Measurements from ENCODE around the gene ADRA1B. TPM values are rescaled to one million over a fixed set of nuclear protein-coding genes. Genes with fewer than 3 reads are reported as not detected.

Gene ADRA1B
- polyA plus RNA-seq, 1 experiment = 0.58 TPM

- H3K27me3 ChIP-seq (ENCODE audit: control insufficient read depth, insufficient read depth, low read length) = no peaks in the 10 kb centered on the region
- no peaks in the 10 kb centered on the region for H3K9me3 ChIP-seq (ENCODE audit: control insufficient read depth, insufficient read depth, low read length)
- CTCF ChIA-PET = no interaction called here
- no peak overlapping the region for H3K27ac ChIP-seq (ENCODE audit: low read depth, low read length)
- no peak for DNase-seq (ENCODE audit: low read depth, low spot score)
- POLR2A ChIA-PET = no interaction called here
- H3K4me3 ChIP-seq (ENCODE audit: low read depth, low read length) = no peak overlapping the region
- no peak for TF ChIP-seq CTCF (IDR thresholded peaks at IDR 0.05; ENCODE audit: low read depth, low read length)
These were observed 7.2 kb upstream of the ADRA1B start for GRCh38 chr5:159909126-159909525.

DNA sequence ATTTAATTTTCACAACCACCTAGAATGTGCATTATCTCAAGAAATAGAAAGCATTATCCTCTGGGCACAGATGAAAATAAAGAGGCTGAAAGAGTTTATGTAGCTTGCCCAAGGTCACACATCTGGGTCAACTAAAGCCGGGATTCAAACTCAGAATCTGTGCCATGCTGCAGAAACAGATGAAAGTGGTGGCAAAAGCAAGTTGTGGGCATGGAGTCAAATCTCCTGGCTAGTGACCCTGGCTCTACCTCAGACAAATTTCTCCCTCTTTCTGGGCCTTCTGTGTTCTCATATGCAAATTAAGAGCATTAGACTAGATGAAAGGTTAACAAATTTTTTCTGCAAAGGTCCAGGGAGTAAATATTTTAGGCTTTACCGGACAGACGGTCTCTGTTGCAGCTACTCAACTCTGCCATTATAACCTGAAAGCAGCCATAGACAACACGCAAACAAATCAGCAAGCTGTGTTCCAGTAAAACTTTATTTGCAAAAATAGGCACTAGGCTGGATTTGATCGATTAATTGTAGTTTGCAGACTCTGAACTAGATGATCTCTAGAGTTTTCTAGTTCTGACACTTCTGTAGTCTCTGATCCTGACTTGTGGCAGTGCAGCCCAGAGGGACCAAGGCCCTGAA lies 6.0 kb upstream of the ADRA1B start:
- POLR2A ChIA-PET = no interaction called here
- no peak for TF ChIP-seq CTCF (IDR thresholded peaks at IDR 0.05; ENCODE audit: low read depth, low read length)
- no peak for DNase-seq (ENCODE audit: low read depth, low spot score)
- CTCF ChIA-PET = interaction anchor here (0.9 kb wide), 1 partner anchor 55 kb away, joined by 3 read pairs; no protein-coding TSS in a partner anchor
- Histone ChIP-seq H3K4me3 (ENCODE audit: low read depth, low read length) (no peak overlapping the region), H3K27me3 (ENCODE audit: control insufficient read depth, insufficient read depth, low read length) (no peaks in the 10 kb centered on the region), H3K9me3 (ENCODE audit: control insufficient read depth, insufficient read depth, low read length) (no peaks in the 10 kb centered on the region), H3K27ac (ENCODE audit: low read depth, low read length) (no peak overlapping the region)

DNA sequence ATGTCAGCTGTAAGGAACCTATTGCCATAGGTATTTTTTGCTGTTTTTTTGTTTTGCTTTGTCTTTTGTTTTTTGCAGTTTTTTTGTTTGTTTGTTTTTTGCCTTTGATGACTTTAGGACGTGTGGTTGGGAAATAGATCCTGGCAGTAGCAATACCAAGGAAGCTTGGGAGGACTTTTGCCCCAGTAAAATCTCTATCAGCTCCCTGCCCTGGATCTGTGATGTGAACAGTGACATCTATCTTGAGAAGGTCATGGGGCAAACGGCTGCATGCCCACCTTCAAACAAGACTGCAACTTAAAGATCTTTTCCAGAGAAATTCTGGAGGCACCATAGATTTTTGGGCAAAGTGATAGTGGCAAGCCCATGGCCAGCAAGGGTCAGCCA lies 5.4 kb upstream of the ADRA1B start:
- ChIA-PET POLR2A (no interaction called here), CTCF (interaction anchor here (0.9 kb wide), 1 partner anchor 54 kb away, joined by 3 read pairs; no protein-coding TSS in a partner anchor)
- H3K9me3 ChIP-seq (ENCODE audit: control insufficient read depth, insufficient read depth, low read length) = no peaks in the 10 kb centered on the region

DNA sequence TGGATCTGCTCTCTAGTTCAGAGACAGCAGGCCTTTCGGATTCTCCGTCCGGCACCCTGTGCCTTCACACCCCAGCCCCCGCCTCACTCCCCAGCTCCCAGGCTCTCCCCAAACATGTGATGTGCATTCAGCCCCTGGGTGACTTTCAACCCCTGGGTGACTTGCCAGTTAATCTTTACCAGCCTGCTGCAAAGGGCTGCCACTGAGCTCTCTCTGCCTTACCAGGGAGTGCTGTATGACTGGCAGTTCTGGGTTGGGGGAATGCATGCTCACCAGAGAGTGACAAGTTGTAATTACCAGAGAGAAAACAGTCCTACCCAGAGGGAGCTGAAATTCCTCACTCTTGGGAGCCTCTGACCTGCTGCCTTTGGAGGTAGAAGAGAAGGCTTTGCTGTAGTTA lies 4.9 kb upstream of the ADRA1B start:
- DNase-seq (ENCODE audit: low read depth, low spot score) = no peak
- H3K27ac ChIP-seq (ENCODE audit: low read depth, low read length) = no peak overlapping the region
- no peak overlapping the region for H3K4me3 ChIP-seq (ENCODE audit: low read depth, low read length)
- H3K9me3 ChIP-seq (ENCODE audit: control insufficient read depth, insufficient read depth, low read length) = no peaks in the 10 kb centered on the region
- ChIA-PET CTCF (interaction anchor here (4.1 kb wide), 1 partner anchor 468 kb away, joined by 38 read pairs; no protein-coding TSS in a partner anchor), POLR2A (no interaction called here)
- TF ChIP-seq CTCF (IDR thresholded peaks at IDR 0.05; ENCODE audit: low read depth, low read length) = no peak
- no peaks in the 10 kb centered on the region for H3K27me3 ChIP-seq (ENCODE audit: control insufficient read depth, insufficient read depth, low read length)

More for the DNA sequence above, 5.4 kb upstream of the ADRA1B start:
- Histone ChIP-seq H3K27me3 (ENCODE audit: control insufficient read depth, insufficient read depth, low read length) (no peaks in the 10 kb centered on the region), H3K27ac (ENCODE audit: low read depth, low read length) (no peak overlapping the region), H3K4me3 (ENCODE audit: low read depth, low read length) (no peak overlapping the region)
- TF ChIP-seq CTCF (IDR thresholded peaks at IDR 0.05; ENCODE audit: low read depth, low read length) = no peak
- no peak for DNase-seq (ENCODE audit: low read depth, low spot score)

DNA sequence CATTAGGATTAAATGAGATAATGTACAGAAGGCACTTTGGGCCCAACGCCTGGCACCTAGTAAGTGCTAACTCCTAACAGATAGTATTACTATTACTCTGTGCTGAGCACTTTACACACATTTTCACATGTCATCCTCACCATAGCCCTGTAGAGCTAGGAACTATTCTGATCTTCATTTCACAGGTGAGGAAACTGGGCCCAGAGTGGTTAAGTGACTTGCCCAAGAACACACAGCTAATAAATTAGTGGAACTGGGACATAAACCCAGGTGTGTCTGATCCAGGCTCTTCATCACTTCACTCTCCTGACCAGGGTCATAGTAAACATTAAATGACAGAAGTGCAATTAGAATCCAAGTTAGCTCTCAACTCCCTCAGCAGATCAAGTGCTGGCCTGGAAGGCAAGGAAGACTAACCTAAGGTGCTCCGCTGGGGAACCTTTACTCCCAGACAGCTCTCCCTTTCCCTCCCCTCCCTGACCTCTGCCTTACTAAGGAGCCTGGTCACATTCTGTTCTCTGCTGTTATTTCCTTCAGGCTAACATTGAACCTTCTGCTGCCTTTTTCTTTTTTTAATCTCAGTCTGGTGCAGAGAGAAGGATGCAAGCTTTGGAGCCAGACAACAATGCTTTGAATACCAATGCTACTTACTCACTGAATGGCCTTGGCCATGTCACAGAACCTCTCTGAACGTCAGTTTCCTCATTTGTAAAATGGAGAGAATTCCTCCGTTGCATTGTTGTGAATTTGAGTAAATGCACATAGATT lies 4.1 kb upstream of the ADRA1B start:
- no peak for DNase-seq (ENCODE audit: low read depth, low spot score)
- peak overlapping the region; percentile 25 for H3K27ac ChIP-seq (ENCODE audit: low read depth, low read length)
- CTCF ChIA-PET = interaction anchor here (1.0 to 4.1 kb wide), 3 partner anchors 75 to 469 kb away, joined by 3 to 38 read pairs (median 4); no protein-coding TSS in a partner anchor
- H3K27me3 ChIP-seq (ENCODE audit: control insufficient read depth, insufficient read depth, low read length) = no peaks in the 10 kb centered on the region
- H3K9me3 ChIP-seq (ENCODE audit: control insufficient read depth, insufficient read depth, low read length) = no peaks in the 10 kb centered on the region; the same call in 1 of the 2 replicates
- TF ChIP-seq CTCF (IDR thresholded peaks at IDR 0.05; ENCODE audit: low read depth, low read length) = no peak
- H3K4me3 ChIP-seq (ENCODE audit: low read depth, low read length) = no peak overlapping the region
- POLR2A ChIA-PET = interaction anchor here (0.6 to 1.2 kb wide), 4 partner anchors 13 to 111 kb away, joined by 3 to 7 read pairs (median 4); no protein-coding TSS in a partner anchor
